ENCODE results near the gene SH3RF2. TPM values are rescaled to one million over a fixed set of nuclear protein-coding genes. Genes with fewer than 3 reads are reported as not detected.

Gene SH3RF2
- total RNA-seq, 1 donor from 2014 or later, result 0.38 TPM

DNA sequence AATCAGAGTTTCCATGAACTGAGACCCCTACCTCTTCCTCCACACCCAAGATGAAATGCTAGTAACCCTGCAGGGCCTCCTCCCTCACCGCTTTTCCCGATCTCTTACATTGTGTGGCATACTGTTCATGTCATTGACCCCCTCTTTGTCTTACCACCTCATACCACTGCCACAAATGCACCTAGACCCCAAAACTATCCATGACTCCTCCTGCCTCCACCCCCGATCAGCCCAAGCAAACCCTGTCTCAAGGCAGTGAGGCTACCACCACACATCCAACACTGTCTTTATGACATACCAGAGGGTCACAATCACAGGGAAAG is 113.3 kb downstream of the SH3RF2 start:
- no peak overlapping the region for H3K4me3 Mint-ChIP-seq (ENCODE audit: unreplicated experiment)
- H3K27ac Mint-ChIP-seq (ENCODE audit: unreplicated experiment), result no peak overlapping the region
- H3K36me3 Mint-ChIP-seq (ENCODE audit: unreplicated experiment), result no peaks in the 10 kb centered on the region
- no peak for DNase-seq (ENCODE audit: extremely low spot score, unreplicated experiment)
- no peaks in the 10 kb centered on the region for H3K27me3 Mint-ChIP-seq (ENCODE audit: unreplicated experiment)
- H3K4me1 Mint-ChIP-seq (ENCODE audit: unreplicated experiment), result no peaks in the 10 kb centered on the region
- TF ChIP-seq, protein P1, sequence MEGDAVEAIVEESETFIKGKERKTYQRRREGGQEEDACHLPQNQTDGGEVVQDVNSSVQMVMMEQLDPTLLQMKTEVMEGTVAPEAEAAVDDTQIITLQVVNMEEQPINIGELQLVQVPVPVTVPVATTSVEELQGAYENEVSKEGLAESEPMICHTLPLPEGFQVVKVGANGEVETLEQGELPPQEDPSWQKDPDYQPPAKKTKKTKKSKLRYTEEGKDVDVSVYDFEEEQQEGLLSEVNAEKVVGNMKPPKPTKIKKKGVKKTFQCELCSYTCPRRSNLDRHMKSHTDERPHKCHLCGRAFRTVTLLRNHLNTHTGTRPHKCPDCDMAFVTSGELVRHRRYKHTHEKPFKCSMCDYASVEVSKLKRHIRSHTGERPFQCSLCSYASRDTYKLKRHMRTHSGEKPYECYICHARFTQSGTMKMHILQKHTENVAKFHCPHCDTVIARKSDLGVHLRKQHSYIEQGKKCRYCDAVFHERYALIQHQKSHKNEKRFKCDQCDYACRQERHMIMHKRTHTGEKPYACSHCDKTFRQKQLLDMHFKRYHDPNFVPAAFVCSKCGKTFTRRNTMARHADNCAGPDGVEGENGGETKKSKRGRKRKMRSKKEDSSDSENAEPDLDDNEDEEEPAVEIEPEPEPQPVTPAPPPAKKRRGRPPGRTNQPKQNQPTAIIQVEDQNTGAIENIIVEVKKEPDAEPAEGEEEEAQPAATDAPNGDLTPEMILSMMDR (IDR thresholded peaks at IDR 0.05), result no peak
- no peaks in the 10 kb centered on the region for H3K9me3 Mint-ChIP-seq (ENCODE audit: unreplicated experiment)

DNA sequence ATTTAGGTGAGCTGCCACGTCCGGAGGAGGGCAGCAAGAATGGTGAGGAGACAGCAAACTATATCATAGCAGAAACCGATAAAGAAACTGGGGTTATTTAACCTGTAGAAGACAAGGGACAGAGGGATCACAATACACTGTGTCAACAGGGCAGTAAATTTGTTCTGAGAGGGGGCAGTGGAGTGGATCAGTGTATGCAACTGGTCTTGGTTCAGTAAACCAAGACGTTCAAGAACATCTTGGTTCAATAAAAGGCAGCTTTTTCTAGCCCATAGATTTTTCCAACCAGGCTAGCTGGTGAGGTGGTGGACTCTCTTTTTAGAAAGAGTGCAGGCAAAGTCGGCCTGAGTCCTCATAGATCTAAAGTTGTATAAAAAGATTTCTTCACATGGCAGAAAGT is 113.7 kb downstream of the SH3RF2 start:
- Mint-ChIP-seq H3K4me3 (ENCODE audit: unreplicated experiment) (no peak overlapping the region), H3K27ac (ENCODE audit: unreplicated experiment) (no peak overlapping the region), H3K36me3 (ENCODE audit: unreplicated experiment) (no peaks in the 10 kb centered on the region), H3K9me3 (ENCODE audit: unreplicated experiment) (no peaks in the 10 kb centered on the region), H3K4me1 (ENCODE audit: unreplicated experiment) (no peaks in the 10 kb centered on the region), H3K27me3 (ENCODE audit: unreplicated experiment) (no peaks in the 10 kb centered on the region)
- TF ChIP-seq, protein P1 (IDR thresholded peaks at IDR 0.05), result no peak
- DNase-seq (ENCODE audit: extremely low spot score, unreplicated experiment), result no peak

DNA sequence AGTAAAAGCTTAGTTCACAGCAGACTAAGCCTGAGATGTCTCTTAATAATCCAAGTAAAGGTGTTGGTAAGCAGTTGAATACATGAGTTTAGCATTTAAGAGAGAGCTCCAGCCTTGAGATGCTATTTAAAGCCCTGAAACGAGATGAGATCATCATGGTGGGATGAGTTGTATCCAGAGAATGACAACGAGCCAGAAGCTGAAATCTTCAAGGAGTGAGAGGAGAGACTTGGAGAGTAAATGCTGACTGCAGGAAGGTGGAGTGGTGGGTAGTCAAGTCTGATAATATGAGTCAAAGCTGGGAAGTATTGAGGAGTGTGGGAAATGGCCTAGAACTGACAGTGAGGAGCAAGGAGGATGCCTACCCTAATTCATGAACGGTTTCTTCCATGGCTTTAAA is 115.3 kb downstream of the SH3RF2 start:
- TF ChIP-seq, protein P1 (IDR thresholded peaks at IDR 0.05), result no peak
- Mint-ChIP-seq H3K36me3 (ENCODE audit: unreplicated experiment) (no peaks in the 10 kb centered on the region), H3K27me3 (ENCODE audit: unreplicated experiment) (no peaks in the 10 kb centered on the region), H3K27ac (ENCODE audit: unreplicated experiment) (no peak overlapping the region), H3K9me3 (ENCODE audit: unreplicated experiment) (no peaks in the 10 kb centered on the region), H3K4me3 (ENCODE audit: unreplicated experiment) (no peak overlapping the region), H3K4me1 (ENCODE audit: unreplicated experiment) (no peaks in the 10 kb centered on the region)
- DNase-seq (ENCODE audit: extremely low spot score, unreplicated experiment), result no peak

DNA sequence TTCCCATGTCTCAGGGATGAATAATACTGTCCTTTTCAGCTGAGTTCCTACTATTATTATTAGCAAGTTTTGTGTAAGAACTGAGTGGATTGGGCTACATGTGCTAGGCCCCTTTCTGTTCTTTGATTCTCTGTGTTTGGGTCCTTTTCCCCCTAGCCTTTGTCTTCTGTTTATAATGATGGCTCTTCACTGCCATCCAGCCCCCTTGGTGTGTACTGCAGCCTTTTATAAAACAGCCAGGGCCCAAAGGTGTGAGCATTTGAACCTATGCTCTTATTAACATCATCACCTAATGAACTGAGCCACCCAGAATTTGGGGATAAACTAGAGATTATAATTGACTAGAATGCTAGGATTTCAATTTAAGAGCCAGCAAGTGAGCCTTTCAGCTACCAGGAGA is 116.4 kb downstream of the SH3RF2 start:
- no peaks in the 10 kb centered on the region for H3K9me3 Mint-ChIP-seq (ENCODE audit: unreplicated experiment)
- no peaks in the 10 kb centered on the region for H3K36me3 Mint-ChIP-seq (ENCODE audit: unreplicated experiment)
- no peak overlapping the region for H3K4me3 Mint-ChIP-seq (ENCODE audit: unreplicated experiment)
- no peak overlapping the region for H3K27ac Mint-ChIP-seq (ENCODE audit: unreplicated experiment)
- no peak for DNase-seq (ENCODE audit: extremely low spot score, unreplicated experiment)
- no peaks in the 10 kb centered on the region for H3K27me3 Mint-ChIP-seq (ENCODE audit: unreplicated experiment)
- no peaks in the 10 kb centered on the region for H3K4me1 Mint-ChIP-seq (ENCODE audit: unreplicated experiment)
- TF ChIP-seq, protein P1 (IDR thresholded peaks at IDR 0.05), result peak; percentile 27

DNA sequence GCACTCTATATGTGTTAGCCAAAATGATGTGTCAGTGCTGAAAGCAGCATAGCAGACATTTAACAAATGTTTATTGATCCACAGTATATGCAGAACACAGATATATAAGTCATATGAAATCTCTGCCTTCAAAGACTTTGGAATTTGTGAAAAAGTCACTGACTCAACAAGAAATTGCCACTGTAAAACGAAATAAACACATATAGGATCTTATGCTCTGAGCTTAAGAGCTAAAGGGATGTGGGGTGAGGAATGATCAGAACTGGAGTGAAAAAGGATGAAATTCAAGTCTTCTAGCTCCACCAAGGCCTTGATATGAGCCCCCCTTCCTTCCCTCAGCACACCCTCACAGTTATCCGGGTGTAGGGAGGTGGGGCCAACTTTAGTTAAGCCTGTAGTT is 119.1 kb downstream of the SH3RF2 start:
- TF ChIP-seq, protein P1 (IDR thresholded peaks at IDR 0.05), result no peak
- H3K9me3 Mint-ChIP-seq (ENCODE audit: unreplicated experiment), result no peaks in the 10 kb centered on the region
- no peaks in the 10 kb centered on the region for H3K4me1 Mint-ChIP-seq (ENCODE audit: unreplicated experiment)
- no peaks in the 10 kb centered on the region for H3K36me3 Mint-ChIP-seq (ENCODE audit: unreplicated experiment)
- DNase-seq (ENCODE audit: extremely low spot score, unreplicated experiment), result no peak
- no peaks in the 10 kb centered on the region for H3K27me3 Mint-ChIP-seq (ENCODE audit: unreplicated experiment)
- no peak overlapping the region for H3K27ac Mint-ChIP-seq (ENCODE audit: unreplicated experiment)
- no peak overlapping the region for H3K4me3 Mint-ChIP-seq (ENCODE audit: unreplicated experiment)
